Measurements from ENCODE around the gene GSG1. TPM values are rescaled to one million over a fixed set of nuclear protein-coding genes. Genes with fewer than 3 reads are reported as not detected.

Gene GSG1
- total RNA-seq, 1 experiment from 2014 or later: 0.22 TPM

DNA sequence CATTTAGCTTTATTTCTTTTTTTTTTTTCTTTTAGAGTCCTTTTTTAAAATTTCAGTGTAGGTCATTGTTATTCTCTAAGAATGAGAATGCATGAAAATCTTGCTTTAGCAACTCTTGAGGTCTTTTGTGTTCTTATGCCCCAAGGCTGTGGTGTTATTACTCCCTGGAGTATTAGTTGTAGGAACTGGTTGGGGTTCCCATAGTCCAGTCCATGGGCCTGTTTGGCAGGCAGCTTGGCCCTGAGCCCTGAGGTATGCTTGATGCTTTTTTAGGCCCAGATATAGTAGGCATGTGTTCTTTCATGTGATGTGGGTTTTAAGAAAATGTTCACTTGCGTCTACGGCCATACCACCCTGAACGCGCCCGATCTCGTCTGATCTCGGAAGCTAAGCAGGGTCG lies 57.7 kb downstream of the GSG1 start:
- H3K27me3 ChIP-seq (ENCODE audit: insufficient read depth, low read length): no peaks in the 10 kb centered on the region
- H3K79me1 ChIP-seq (ENCODE audit: insufficient read depth, low read depth, low read length, poor library complexity, severe bottlenecking): no peaks in the 10 kb centered on the region
- H3K56ac ChIP-seq (ENCODE audit: insufficient read length, low read depth, low read length): no peak overlapping the region
- H4K5ac ChIP-seq (ENCODE audit: insufficient read length, low read depth, low read length): no peak overlapping the region
- Mint-ChIP-seq H3K36me3 (ENCODE audit: insufficient read depth in 1 of 3, low read depth in 3 of 3) (peaks cover 0 to 4% (median 0%) of the 10 kb centered on the region in 3 experiments; a peak in 2 of 7 replicates), H3K27ac (peak overlapping the region in 1 of 3 experiments; percentile 21; a peak in 1 of 7 replicates), H3K27me3 (ENCODE audit: low read depth) (peaks cover 15% of the 10 kb centered on the region), H3K9me3 (no peaks in the 10 kb centered on the region), H3K4me3 (peak overlapping the region; percentile 4 to 90; a peak in 3 of 5 replicates), H3K4me1 (peaks cover 41 to 47% of the 10 kb centered on the region in 2 experiments)
- no peak overlapping the region for H3K14ac ChIP-seq (ENCODE audit: insufficient read depth, low read length)
- no peaks in the 10 kb centered on the region for H3K79me2 ChIP-seq (ENCODE audit: insufficient read depth, low read length)
- no peaks in the 10 kb centered on the region for H3K9me3 ChIP-seq (ENCODE audit: control insufficient read depth, low read depth, low read length)
- H3K27ac ChIP-seq (ENCODE audit: insufficient read length, low read depth, low read length): no peak overlapping the region
- no peaks in the 10 kb centered on the region; the same call in 1 of the 2 replicates for H3K4me1 ChIP-seq (ENCODE audit: insufficient read depth, low read length)
- H3T11ph ChIP-seq (ENCODE audit: low read length): no peak overlapping the region
- H2BK15ac ChIP-seq (ENCODE audit: low read depth, low read length): no peak overlapping the region
- H3K23me2 ChIP-seq (ENCODE audit: insufficient read length, low read depth, low read length, poor library complexity, severe bottlenecking): peaks cover 3% of the 10 kb centered on the region
- H3K23ac ChIP-seq (ENCODE audit: insufficient read length, low read depth, low read length): no peak overlapping the region
- H2AFZ ChIP-seq (ENCODE audit: low read length): no peak overlapping the region
- no peak overlapping the region for H3K18ac ChIP-seq (ENCODE audit: insufficient read length, low read depth, low read length)
- peak overlapping the region; percentile 80 for H3K4me2 ChIP-seq (ENCODE audit: insufficient read depth, insufficient read length, low read length)
- no peak overlapping the region for H2BK20ac ChIP-seq (ENCODE audit: low read depth, low read length, poor library complexity, severe bottlenecking)
- no peak overlapping the region for H2BK12ac ChIP-seq (ENCODE audit: insufficient read length, low read depth, low read length)
- DNase-seq: no peak
- no peak overlapping the region for H4K91ac ChIP-seq (ENCODE audit: insufficient read length, low read depth, low read length)
- no peak overlapping the region for H2BK120ac ChIP-seq (ENCODE audit: low read depth, low read length, poor library complexity, severe bottlenecking)
- H2AK5ac ChIP-seq (ENCODE audit: insufficient read length, low read length): no peak overlapping the region
- TF ChIP-seq, protein P1, sequence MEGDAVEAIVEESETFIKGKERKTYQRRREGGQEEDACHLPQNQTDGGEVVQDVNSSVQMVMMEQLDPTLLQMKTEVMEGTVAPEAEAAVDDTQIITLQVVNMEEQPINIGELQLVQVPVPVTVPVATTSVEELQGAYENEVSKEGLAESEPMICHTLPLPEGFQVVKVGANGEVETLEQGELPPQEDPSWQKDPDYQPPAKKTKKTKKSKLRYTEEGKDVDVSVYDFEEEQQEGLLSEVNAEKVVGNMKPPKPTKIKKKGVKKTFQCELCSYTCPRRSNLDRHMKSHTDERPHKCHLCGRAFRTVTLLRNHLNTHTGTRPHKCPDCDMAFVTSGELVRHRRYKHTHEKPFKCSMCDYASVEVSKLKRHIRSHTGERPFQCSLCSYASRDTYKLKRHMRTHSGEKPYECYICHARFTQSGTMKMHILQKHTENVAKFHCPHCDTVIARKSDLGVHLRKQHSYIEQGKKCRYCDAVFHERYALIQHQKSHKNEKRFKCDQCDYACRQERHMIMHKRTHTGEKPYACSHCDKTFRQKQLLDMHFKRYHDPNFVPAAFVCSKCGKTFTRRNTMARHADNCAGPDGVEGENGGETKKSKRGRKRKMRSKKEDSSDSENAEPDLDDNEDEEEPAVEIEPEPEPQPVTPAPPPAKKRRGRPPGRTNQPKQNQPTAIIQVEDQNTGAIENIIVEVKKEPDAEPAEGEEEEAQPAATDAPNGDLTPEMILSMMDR (conservative IDR thresholded peaks at IDR 0.05): no peak
- no peak overlapping the region for H4K8ac ChIP-seq (replicated peaks; ENCODE audit: insufficient read length, low read depth, low read length)
- H3K9ac ChIP-seq (ENCODE audit: extremely low read depth, insufficient read length, low read length): no peak overlapping the region
- no peak overlapping the region for H2BK5ac ChIP-seq (ENCODE audit: insufficient read length, low read length)
- no peak overlapping the region for H3K4ac ChIP-seq (ENCODE audit: low read depth, low read length)
- no CpG with 5 or more reads among the region's 8 CpGs for WGBS (ENCODE audit: extremely low coverage, insufficient read length, low lambda C conversion rate)
- no peaks in the 10 kb centered on the region for H4K20me1 ChIP-seq (ENCODE audit: control insufficient read depth, insufficient read depth, insufficient read length)
